Effector memory CD4-positive, alpha-beta T cell (primary cell): ENCODE results near the gene KLHL22.

Experiments
- DNase-seq, 3 donors: peaks; one replicate each; pipeline ENCODE4 v3.0.0-alpha.2; 2020
- H3K27ac ChIP-seq: 2 replicates; pipeline ENCODE4 v1.7.0; 2013; ENCODE audit warnings: mild to moderate bottlenecking, low read length, moderate library complexity; ENCODE audit not compliant: insufficient read depth, poor library complexity, severe bottlenecking
- H3K27me3 ChIP-seq: replicated peaks from 2 replicates; pipeline ENCODE4 v1.7.0; 2013; ENCODE audit warnings: mild to moderate bottlenecking, low read length; ENCODE audit not compliant: insufficient read depth, control insufficient read depth, poor library complexity, severe bottlenecking
- H3K36me3 ChIP-seq: 2 replicates; pipeline ENCODE4 v1.7.0; 2013; ENCODE audit warnings: mild to moderate bottlenecking, low read length, moderate library complexity; ENCODE audit not compliant: control insufficient read depth, insufficient read depth
- H3K4me1 ChIP-seq: 2 replicates; pipeline ENCODE4 v1.7.0; 2013; ENCODE audit warnings: low read length, mild to moderate bottlenecking; ENCODE audit not compliant: control insufficient read depth, insufficient read depth, poor library complexity, severe bottlenecking
- H3K4me3 ChIP-seq: 2 replicates; pipeline ENCODE4 v1.7.0; 2013; ENCODE audit warnings: low read length, low read depth, mild to moderate bottlenecking; ENCODE audit not compliant: insufficient read depth, poor library complexity, severe bottlenecking
- H3K9me3 ChIP-seq: 2 replicates; pipeline ENCODE4 v1.7.0; 2013; ENCODE audit warnings: mild to moderate bottlenecking, low read length, moderate library complexity; ENCODE audit not compliant: control insufficient read depth

Gene KLHL22

GRCh38 chr22:20449819-20450550 is 45.6 kb downstream of the KLHL22 start:
- Histone ChIP-seq H3K4me1 (no peaks in the 10 kb centered on the region), H3K27ac (no peak overlapping the region), H3K4me3 (no peak overlapping the region), H3K36me3 (peaks cover 11% of the 10 kb centered on the region), H3K27me3 (no peaks in the 10 kb centered on the region), H3K9me3 (no peaks in the 10 kb centered on the region)
- DNase-seq, result no peak

DNA sequence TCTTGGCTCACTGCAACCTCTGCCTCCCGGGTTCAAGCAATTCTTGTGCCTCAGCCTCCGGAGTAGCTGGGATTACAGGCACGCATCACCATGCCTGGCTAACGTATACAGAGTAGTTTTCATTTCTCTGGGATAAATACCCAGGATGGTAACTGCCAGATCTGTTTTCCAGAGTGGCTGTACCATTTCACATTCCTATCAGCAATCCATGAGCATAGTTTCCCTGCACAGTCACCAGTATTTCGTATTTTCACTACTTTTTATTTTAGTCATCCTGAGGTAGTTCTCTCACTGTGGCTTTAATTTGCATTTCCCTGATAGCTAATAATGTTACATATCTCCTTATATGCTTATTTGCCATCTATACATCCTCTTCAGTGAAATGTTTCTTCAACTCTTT is 47.0 kb downstream of the KLHL22 start:
- Histone ChIP-seq H3K27ac (no peak overlapping the region), H3K27me3 (no peaks in the 10 kb centered on the region), H3K36me3 (peaks cover 11% of the 10 kb centered on the region), H3K4me1 (no peaks in the 10 kb centered on the region), H3K4me3 (no peak overlapping the region), H3K9me3 (no peaks in the 10 kb centered on the region)
- no peak for DNase-seq

- no peaks in the 10 kb centered on the region for H3K27me3 ChIP-seq
- no peak overlapping the region for H3K4me3 ChIP-seq
- H3K4me1 ChIP-seq, result no peaks in the 10 kb centered on the region
- DNase-seq, result no peak
- peaks cover 25% of the 10 kb centered on the region for H3K36me3 ChIP-seq
- H3K9me3 ChIP-seq, result no peaks in the 10 kb centered on the region
- no peak overlapping the region for H3K27ac ChIP-seq
These were observed 49.1 kb downstream of the KLHL22 start for GRCh38 chr22:20446383-20446970.

DNA sequence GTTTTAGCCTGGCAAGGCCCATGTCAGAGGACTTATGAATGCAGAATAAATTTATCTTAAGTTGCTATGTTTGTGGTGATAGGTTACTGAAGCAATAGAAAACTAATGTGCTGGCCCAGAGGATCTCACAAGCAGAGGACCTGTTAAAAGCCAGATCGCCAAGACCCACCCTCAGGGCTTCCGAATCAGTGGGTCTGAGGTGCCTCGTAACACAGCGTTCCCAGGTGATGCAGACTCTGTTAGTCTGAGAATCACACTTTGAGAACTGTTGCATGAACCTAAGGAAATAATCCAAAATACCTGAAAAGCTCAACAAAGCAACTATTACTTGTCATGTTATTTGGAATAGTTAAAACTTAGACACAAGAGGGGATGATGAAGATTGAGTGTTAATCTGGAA is 51.3 kb downstream of the KLHL22 start:
- Histone ChIP-seq H3K4me1 (no peaks in the 10 kb centered on the region), H3K27ac (no peak overlapping the region), H3K4me3 (no peak overlapping the region), H3K9me3 (no peaks in the 10 kb centered on the region), H3K27me3 (no peaks in the 10 kb centered on the region), H3K36me3 (peaks cover 25% of the 10 kb centered on the region)
- DNase-seq, result no peak

DNA sequence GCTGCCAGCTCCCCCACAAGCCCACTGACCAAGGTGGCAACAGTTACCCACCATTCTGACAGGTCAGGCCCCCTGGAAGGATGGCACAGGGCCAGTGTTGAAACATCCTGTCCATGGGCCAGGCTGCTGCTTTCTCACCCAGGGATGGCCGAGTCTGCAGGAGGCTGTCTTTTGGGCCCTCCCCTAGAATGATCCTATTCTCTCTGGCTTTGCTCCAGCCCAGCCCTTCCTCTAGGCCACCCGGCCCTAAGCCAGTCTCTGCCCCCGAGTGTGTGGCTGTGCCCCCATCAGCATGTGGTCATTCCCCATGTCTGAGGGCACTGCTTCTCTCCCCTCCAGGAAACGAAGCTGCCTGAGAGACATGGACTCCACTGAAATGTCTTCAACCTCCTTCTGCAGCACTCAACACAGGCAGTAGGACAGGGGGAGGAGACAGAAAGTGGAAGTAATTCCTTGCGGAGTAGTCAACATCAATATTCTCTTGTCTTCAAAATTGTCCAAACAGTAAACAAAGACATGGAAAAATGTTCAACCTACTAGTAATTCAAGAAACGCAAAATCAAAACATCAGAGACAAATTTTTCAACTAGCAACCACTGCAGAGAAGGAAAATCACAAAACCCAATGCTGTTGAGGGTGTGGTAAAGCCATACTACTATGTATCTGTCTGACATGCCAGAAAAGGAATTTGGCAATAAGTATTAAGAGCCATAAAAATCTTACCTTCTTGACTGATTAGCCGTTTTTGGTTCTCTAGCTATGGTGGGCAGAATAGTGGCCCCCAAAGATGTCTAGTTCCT is 52.9 kb downstream of the KLHL22 start:
- Histone ChIP-seq H3K27ac (no peak overlapping the region), H3K36me3 (peaks cover 25% of the 10 kb centered on the region), H3K4me3 (no peak overlapping the region), H3K9me3 (no peaks in the 10 kb centered on the region), H3K4me1 (peaks cover 7% of the 10 kb centered on the region), H3K27me3 (peaks cover 4% of the 10 kb centered on the region)
- no peak for DNase-seq

- Histone ChIP-seq H3K36me3 (peaks cover 25% of the 10 kb centered on the region), H3K27me3 (peaks cover 10% of the 10 kb centered on the region), H3K4me3 (no peak overlapping the region), H3K4me1 (peaks cover 13% of the 10 kb centered on the region), H3K27ac (no peak overlapping the region), H3K9me3 (no peaks in the 10 kb centered on the region)
- DNase-seq, result no peak
These were observed 53.7 kb downstream of the KLHL22 start for GRCh38 chr22:20441631-20442484.

- Histone ChIP-seq H3K36me3 (peaks cover 19% of the 10 kb centered on the region), H3K9me3 (no peaks in the 10 kb centered on the region), H3K27ac (no peak overlapping the region), H3K27me3 (peaks cover 20% of the 10 kb centered on the region), H3K4me1 (peaks cover 22% of the 10 kb centered on the region), H3K4me3 (no peak overlapping the region)
- no peak for DNase-seq
These were observed 54.7 kb downstream of the KLHL22 start for GRCh38 chr22:20440637-20441591.

GRCh38 chr22:20439928-20440575 is 55.5 kb downstream of the KLHL22 start:
- Histone ChIP-seq H3K27me3 (peaks cover 20% of the 10 kb centered on the region), H3K9me3 (no peaks in the 10 kb centered on the region), H3K27ac (no peak overlapping the region)

More at GRCh38 chr22:20439928-20440575, 55.5 kb downstream of the KLHL22 start:
- peaks cover 23% of the 10 kb centered on the region for H3K4me1 ChIP-seq
- no peak overlapping the region for H3K4me3 ChIP-seq
- no peak for DNase-seq
- peaks cover 14% of the 10 kb centered on the region for H3K36me3 ChIP-seq
